Nephron progenitor cell (in vitro differentiated cells): ENCODE data around the gene AMPH.
"Not testable (repeated sequence)": the region's sequence is repeated elsewhere in the genome, so short reads cannot be mapped to it uniquely, and the experiment has no call there.

Source experiments
- DNase-seq: peaks from one replicate; pipeline ENCODE4 v3.0.0; 2021
- H3K27ac Mint-ChIP-seq: 2 replicates; pipeline ENCODE4 v1.8.0; 2021; ENCODE audit warnings: mild to moderate bottlenecking, moderate library complexity, mixed read lengths
- H3K27me3 Mint-ChIP-seq: 2 replicates; pipeline ENCODE4 v1.8.0; 2021; ENCODE audit warnings: mild to moderate bottlenecking, low read depth, mixed read lengths; ENCODE audit not compliant: poor library complexity
- H3K36me3 Mint-ChIP-seq: 2 replicates; pipeline ENCODE4 v1.8.0; 2021; ENCODE audit warnings: low read depth, mixed read lengths
- H3K4me1 Mint-ChIP-seq: 2 replicates; pipeline ENCODE4 v1.8.0; 2021; ENCODE audit warnings: mixed read lengths
- H3K4me3 Mint-ChIP-seq: 2 replicates; pipeline ENCODE4 v1.8.0; 2021; ENCODE audit warnings: mild to moderate bottlenecking, moderate library complexity, mixed read lengths
- H3K9me3 Mint-ChIP-seq: 2 replicates; pipeline ENCODE4 v1.8.0; 2021; ENCODE audit warnings: mild to moderate bottlenecking, moderate library complexity, mixed read lengths
- TF ChIP-seq, protein P1 (sequence below): fragments of 200-600 bp; sonication (generic); IDR thresholded peaks from 2 replicates; pipeline ENCODE4 v1.5.0; 2021; ENCODE audit warnings: antibody characterized with exemption

Gene AMPH

DNA sequence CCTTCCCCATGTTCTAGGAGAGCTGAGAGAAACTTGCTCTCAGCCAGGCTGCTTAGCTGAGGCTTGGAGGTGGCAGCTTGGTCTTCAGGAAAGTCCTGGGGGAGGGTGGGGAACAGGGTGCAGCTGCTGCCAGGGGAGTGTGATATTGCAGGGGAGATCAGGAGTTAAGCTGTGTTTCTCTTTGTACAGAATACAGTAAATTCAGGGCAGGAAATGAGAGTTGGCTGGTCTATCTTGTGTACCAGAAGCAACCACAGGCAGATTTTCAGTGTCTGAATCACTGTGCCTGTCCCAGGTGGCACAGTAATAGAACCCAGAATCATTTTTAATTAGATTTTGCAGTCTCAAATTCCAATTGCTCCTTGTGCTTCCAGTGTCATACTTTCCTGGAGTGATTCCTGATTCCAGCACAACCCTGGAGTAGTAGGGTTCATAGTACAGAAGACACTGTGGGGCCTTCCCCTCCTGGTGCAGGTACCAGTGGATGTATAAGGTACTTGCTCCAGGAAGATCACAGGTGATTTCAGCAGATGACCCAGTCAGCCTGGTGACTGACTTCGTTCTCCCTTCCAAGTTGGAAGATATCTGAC lies 263.8 kb downstream of the AMPH start:
- Mint-ChIP-seq H3K9me3 (no peaks in the 10 kb centered on the region), H3K4me1 (peaks cover 13% of the 10 kb centered on the region), H3K4me3 (no peak overlapping the region), H3K36me3 (no peaks in the 10 kb centered on the region), H3K27me3 (peaks cover 4% of the 10 kb centered on the region), H3K27ac (no peak overlapping the region)
- TF ChIP-seq, protein P1, sequence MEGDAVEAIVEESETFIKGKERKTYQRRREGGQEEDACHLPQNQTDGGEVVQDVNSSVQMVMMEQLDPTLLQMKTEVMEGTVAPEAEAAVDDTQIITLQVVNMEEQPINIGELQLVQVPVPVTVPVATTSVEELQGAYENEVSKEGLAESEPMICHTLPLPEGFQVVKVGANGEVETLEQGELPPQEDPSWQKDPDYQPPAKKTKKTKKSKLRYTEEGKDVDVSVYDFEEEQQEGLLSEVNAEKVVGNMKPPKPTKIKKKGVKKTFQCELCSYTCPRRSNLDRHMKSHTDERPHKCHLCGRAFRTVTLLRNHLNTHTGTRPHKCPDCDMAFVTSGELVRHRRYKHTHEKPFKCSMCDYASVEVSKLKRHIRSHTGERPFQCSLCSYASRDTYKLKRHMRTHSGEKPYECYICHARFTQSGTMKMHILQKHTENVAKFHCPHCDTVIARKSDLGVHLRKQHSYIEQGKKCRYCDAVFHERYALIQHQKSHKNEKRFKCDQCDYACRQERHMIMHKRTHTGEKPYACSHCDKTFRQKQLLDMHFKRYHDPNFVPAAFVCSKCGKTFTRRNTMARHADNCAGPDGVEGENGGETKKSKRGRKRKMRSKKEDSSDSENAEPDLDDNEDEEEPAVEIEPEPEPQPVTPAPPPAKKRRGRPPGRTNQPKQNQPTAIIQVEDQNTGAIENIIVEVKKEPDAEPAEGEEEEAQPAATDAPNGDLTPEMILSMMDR: no peak
- DNase-seq: no peak

GRCh38 chr7:38363379-38363778 lies 267.8 kb downstream of the AMPH start:
- DNase-seq: peak; percentile 55
- not testable (repeated sequence) for H3K27ac Mint-ChIP-seq, H3K4me3 Mint-ChIP-seq, H3K27me3 Mint-ChIP-seq, H3K9me3 Mint-ChIP-seq, H3K36me3 Mint-ChIP-seq
- TF ChIP-seq, protein P1: peak; percentile 44
- H3K4me1 Mint-ChIP-seq: peaks cover 18% of the 10 kb centered on the region

GRCh38 chr7:38362611-38363237 lies 268.4 kb downstream of the AMPH start:
- not testable (repeated sequence) for DNase-seq, H3K36me3 Mint-ChIP-seq, H3K27ac Mint-ChIP-seq, H3K27me3 Mint-ChIP-seq, H3K9me3 Mint-ChIP-seq, H3K4me3 Mint-ChIP-seq
- peaks cover 15% of the 10 kb centered on the region for H3K4me1 Mint-ChIP-seq

GRCh38 chr7:38360776-38361175 lies 270.4 kb downstream of the AMPH start:
- H3K9me3 Mint-ChIP-seq: no peaks in the 10 kb centered on the region
- no peak overlapping the region for H3K4me3 Mint-ChIP-seq
- H3K4me1 Mint-ChIP-seq: peaks cover 18% of the 10 kb centered on the region
- TF ChIP-seq, protein P1: no peak
- H3K27me3 Mint-ChIP-seq: peaks cover 4% of the 10 kb centered on the region
- H3K36me3 Mint-ChIP-seq: no peaks in the 10 kb centered on the region
- no peak overlapping the region for H3K27ac Mint-ChIP-seq
- DNase-seq: no peak

DNA sequence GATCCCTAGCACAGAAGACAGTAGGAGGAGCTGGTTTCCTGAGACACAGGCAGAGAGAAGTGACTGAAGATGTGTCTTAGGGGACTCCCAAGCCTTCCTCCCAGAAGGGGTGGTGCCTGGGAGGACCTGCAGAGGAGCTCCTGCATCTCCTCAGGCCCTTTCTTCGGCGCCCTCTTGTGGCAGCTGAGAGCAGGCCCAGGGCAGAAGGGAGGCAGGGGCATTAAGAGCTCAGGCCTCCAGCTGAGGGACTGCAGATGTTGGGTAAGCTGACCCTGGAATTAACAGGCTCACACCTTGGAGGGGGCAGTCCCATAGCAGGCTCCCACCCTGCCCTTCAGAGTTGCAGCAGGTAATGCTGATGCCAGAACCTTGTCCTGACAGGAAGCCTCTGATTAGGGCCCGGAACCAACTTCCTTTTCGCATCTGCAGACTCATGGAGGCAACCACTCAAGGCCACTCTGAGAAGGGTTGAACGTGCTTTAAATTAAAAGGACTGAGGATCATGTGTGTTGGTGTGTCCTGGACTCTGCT lies 272.0 kb downstream of the AMPH start:
- peak; percentile 37 for DNase-seq
- H3K36me3 Mint-ChIP-seq, H3K4me3 Mint-ChIP-seq, H3K27ac Mint-ChIP-seq, H3K9me3 Mint-ChIP-seq, H3K27me3 Mint-ChIP-seq: not testable (repeated sequence)
- TF ChIP-seq, protein P1: peak; percentile 43
- peaks cover 18% of the 10 kb centered on the region for H3K4me1 Mint-ChIP-seq

DNA sequence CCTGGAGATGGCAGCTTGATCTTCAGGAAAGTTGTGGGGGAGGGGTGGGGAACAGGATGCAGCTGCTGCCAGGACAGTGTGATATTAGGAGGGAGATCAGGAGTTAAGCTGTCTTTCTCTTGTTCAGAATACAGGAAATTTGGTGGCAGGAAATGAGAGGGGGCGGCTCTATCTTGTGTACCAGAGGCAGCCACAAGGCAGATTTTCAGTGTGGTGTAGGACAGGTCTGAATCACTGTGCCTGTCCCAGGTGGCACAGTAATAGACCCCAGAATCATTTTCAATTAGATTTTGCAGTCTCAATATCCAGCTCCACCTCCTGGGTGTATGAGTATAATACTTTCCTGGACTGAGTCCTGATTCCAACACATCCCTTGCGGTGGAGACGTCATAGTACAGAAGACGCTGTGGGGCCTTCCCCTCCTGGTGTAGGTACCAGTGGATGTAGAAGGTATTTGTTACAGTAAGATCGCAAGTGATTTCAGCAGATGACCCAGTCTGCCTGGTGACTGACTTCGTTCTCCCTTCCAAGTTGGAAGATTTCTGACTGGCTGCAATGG lies 272.8 kb downstream of the AMPH start:
- H3K4me3 Mint-ChIP-seq: not testable (repeated sequence)

More for the DNA sequence above, 272.8 kb downstream of the AMPH start:
- not testable (repeated sequence) for DNase-seq, H3K36me3 Mint-ChIP-seq, H3K27me3 Mint-ChIP-seq, H3K27ac Mint-ChIP-seq, H3K9me3 Mint-ChIP-seq
- peaks cover 18% of the 10 kb centered on the region for H3K4me1 Mint-ChIP-seq
